HG02623 (cell line): ENCODE results near the gene TBC1D16.
"Not testable (repeated sequence)": the region's sequence is repeated elsewhere in the genome, so short reads cannot be mapped to it uniquely, and the experiment has no call there.

Experiments
- ATAC-seq: cut with Tn5 transposase; IDR thresholded peaks from one replicate; pipeline ENCODE4 v1.9.1; 2021; ENCODE audit warnings: moderate library complexity; ENCODE audit not compliant: unreplicated experiment

TBC1D16 gene

GRCh38 chr17:79902146-79902791 is 133.4 kb downstream of the TBC1D16 start:
- no peak for ATAC-seq

GRCh38 chr17:79901131-79901530 is 134.5 kb downstream of the TBC1D16 start:
- ATAC-seq, result no peak

- ATAC-seq, result no peak
These were observed 136.1 kb downstream of the TBC1D16 start for GRCh38 chr17:79899584-79899983.

GRCh38 chr17:79897243-79898063 is 138.2 kb downstream of the TBC1D16 start:
- no peak for ATAC-seq

GRCh38 chr17:79893457-79893856 is 142.2 kb downstream of the TBC1D16 start:
- not testable (repeated sequence) for ATAC-seq

- no peak for ATAC-seq
These were observed 143.0 kb downstream of the TBC1D16 start for GRCh38 chr17:79892457-79893241.

GRCh38 chr17:79891113-79891730 is 144.4 kb downstream of the TBC1D16 start:
- ATAC-seq, result no peak

GRCh38 chr17:79890706-79891105 is 145.0 kb downstream of the TBC1D16 start:
- no peak for ATAC-seq

- no peak for ATAC-seq
These were observed 146.6 kb downstream of the TBC1D16 start for GRCh38 chr17:79888811-79889634.

- no peak for ATAC-seq
These were observed 147.6 kb downstream of the TBC1D16 start for GRCh38 chr17:79888009-79888540.

- ATAC-seq, result no peak
These were observed 148.2 kb downstream of the TBC1D16 start for GRCh38 chr17:79887451-79887991.

GRCh38 chr17:79883202-79883601 is 152.5 kb downstream of the TBC1D16 start:
- no peak for ATAC-seq
